ENCODE measurements around the gene SELENOM. TPM values are rescaled to one million over a fixed set of nuclear protein-coding genes. Genes with fewer than 3 reads are reported as not detected.
"Not testable (repeated sequence)": the region's sequence is repeated elsewhere in the genome, so short reads cannot be mapped to it uniquely, and the experiment has no call there.

The SELENOM gene
- total RNA-seq, 1 donor = 152 TPM

DNA sequence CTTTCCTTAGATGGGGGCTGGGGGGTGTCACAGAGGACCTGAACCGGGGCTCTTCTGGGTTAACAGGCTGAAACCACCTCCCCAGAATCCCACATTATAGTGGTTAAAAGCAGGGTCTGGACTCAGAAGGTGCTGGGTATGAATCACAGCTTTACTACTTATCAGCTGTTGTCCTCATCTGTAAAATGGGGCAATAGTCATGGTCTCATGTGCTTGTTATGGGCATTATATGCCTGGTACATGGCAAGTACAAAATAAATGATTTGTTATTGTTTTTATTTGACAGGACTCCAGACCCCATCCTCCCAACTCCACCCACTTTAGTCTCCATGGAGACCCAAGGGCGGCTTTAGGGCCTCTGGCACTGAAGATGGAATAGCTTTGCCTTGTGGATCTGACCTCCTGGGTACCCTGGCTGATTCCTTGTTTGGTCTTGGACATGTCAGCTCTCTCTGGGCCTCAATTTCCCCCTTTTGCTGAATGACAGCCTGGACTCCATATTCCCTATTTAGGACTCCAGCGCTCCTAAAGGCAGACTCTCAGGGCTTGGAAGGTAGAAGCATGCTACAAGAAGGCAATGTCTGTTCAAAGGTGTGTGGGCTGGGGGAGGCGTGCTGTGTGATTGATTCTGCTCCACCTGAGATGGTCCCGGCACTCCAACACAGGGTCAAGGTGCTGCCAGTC is 27.1 kb downstream of the SELENOM start:
- TF ChIP-seq, protein P1, sequence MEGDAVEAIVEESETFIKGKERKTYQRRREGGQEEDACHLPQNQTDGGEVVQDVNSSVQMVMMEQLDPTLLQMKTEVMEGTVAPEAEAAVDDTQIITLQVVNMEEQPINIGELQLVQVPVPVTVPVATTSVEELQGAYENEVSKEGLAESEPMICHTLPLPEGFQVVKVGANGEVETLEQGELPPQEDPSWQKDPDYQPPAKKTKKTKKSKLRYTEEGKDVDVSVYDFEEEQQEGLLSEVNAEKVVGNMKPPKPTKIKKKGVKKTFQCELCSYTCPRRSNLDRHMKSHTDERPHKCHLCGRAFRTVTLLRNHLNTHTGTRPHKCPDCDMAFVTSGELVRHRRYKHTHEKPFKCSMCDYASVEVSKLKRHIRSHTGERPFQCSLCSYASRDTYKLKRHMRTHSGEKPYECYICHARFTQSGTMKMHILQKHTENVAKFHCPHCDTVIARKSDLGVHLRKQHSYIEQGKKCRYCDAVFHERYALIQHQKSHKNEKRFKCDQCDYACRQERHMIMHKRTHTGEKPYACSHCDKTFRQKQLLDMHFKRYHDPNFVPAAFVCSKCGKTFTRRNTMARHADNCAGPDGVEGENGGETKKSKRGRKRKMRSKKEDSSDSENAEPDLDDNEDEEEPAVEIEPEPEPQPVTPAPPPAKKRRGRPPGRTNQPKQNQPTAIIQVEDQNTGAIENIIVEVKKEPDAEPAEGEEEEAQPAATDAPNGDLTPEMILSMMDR (IDR thresholded peaks at IDR 0.05; ENCODE audit: insufficient read depth, low read depth, low read length) = no peak
- peak overlapping the region; percentile 76 for H3K4me3 ChIP-seq (ENCODE audit: low read depth, low read length)
- DNase-seq (ENCODE audit: low read depth) = no peak

DNA sequence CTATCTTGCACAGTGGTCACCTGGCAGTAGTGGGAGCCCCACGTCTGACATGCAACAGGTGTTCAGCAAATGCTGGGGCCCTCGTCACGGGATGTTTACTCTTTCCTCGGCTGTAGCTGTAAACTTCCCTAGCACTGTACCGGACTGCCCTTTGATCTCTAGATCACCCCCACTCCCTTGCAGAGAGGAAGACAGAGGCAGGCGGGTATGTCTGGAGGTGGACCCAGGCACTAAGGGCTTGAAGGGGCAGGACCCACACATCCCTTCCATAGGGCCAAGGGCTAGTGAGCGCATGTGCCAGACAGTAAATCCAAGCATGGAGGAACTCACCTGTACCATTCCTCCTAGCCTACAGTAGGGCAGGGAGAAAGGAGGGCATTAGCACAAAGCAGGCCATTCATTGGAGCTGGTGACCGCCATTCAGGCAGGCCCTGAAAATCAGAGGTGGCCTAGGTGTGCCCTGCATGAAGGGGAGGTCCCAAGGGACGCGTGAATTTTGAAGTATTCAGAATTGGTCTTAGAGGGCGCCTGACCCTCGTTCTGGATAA is 28.2 kb downstream of the SELENOM start:
- DNase-seq (ENCODE audit: low read depth) = no peak
- TF ChIP-seq, protein P1 (IDR thresholded peaks at IDR 0.05; ENCODE audit: insufficient read depth, low read depth, low read length) = no peak
- no peak overlapping the region for H3K4me3 ChIP-seq (ENCODE audit: low read depth, low read length)

DNA sequence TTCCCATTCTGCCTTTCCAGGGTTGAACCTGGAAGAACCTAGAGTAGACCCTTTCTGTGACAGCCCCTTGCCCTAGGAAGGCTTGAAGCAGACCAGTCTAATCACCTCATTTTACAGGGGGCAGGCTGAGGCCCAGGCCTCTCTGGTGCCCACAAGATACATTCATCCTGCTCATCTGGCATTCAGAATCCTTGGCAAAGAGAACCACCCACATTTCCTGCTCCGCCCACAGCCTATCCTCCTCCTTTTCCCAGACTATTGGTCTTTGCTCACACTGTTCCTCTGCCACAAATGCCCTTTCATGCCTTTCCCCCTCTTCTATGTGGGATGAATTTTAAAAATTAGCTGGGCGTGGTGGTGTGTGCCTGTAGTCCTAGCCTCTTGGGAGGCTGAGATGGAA is 29.0 kb downstream of the SELENOM start:
- not testable (repeated sequence) for H3K4me3 ChIP-seq (ENCODE audit: low read depth, low read length)
- peak; percentile 28 for DNase-seq (ENCODE audit: low read depth)

DNA sequence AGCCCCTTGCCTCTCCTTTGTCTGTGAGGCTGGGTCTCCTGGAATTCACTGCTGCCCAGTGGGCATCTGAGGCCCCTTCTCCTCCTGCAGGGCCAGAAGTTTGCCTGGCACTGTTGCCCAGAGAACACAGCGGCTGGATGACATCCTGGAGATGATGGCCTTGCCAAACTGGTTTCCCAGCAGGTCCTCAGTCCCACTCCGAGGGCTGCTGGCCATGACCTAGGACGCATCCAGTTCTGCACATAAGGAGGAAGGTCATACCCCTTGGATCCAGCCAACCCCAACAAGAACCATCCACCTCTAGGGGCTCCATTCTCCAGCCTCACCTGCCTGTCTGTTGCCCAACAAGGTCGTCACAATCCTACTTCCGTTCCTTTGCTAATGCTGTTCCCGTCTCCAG is 29.7 kb downstream of the SELENOM start:
- no peak for DNase-seq (ENCODE audit: low read depth)
- no peak overlapping the region for H3K4me3 ChIP-seq (ENCODE audit: low read depth, low read length)
- TF ChIP-seq, protein P1 (IDR thresholded peaks at IDR 0.05; ENCODE audit: insufficient read depth, low read depth, low read length) = no peak

DNA sequence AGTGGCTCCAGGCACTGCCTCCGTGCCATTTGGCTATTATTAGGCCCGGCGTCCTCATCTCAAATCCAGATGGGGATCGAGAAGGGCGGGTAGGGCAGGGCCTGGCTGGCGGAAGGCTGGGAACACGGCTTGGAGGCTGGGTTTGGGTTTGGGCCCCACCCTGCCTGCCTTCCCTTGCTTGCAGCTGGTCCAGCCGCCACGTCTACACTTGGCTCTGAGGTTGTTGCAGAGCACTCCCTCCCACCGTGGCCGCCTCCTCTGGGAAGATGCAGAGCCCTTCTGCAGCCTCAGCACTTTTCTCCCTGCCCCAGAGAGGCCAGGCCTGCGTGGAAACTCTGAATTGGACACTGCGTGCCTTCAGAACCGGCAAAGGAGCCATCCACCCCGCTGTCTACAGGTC is 31.4 kb downstream of the SELENOM start:
- TF ChIP-seq, protein P1 (IDR thresholded peaks at IDR 0.05; ENCODE audit: insufficient read depth, low read depth, low read length) = no peak
- no peak overlapping the region for H3K4me3 ChIP-seq (ENCODE audit: low read depth, low read length)
- DNase-seq (ENCODE audit: low read depth) = peak; percentile 96

DNA sequence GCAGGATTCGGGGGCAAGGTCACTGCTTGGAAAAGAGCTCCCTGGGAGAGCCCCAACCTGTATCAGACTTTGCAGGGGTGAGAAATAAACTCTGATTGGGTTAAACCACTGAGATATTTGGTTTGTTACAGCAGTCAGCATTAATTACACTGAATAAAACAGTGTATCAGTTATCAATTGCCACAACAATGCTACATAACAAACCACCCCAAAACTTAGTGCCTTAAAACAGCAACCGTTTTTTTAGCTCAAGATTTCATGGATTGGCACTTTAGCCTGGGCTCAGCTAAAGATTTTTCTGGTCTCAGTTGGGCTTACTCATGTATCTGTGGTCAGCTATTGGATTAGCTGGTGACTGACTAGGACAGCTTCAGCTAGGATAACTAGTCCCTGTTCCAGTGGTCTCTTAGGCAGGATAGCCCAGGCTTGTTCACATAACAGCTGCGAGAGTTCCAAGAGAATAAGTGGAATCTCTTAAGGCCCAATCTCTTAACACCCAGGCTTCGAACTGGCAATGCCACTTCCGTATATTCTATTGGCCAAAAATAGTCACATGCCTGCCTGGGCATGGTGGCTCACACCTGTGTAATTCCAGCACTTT is 33.7 kb downstream of the SELENOM start:
- not testable (repeated sequence) for H3K4me3 ChIP-seq (ENCODE audit: low read depth, low read length); DNase-seq (ENCODE audit: low read depth)

DNA sequence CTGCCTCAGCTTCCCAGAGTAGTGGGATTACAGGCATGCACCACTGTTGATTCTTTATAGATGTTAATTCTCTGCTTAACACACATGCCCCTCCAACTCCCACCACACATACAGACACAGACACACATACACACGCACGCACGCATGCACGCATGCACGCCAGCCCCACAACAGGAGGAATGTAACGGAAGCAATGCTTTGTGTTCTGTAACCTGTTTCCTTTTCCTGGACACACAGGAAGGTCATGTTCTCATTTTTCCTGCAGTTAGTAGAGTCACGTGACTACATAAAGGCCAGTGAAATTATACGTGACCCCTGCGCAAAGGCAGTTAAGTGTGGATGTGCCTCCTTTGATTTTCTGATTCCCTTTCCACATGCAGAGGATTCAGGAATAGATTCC is 34.2 kb downstream of the SELENOM start:
- not testable (repeated sequence) for DNase-seq (ENCODE audit: low read depth); H3K4me3 ChIP-seq (ENCODE audit: low read depth, low read length)

DNA sequence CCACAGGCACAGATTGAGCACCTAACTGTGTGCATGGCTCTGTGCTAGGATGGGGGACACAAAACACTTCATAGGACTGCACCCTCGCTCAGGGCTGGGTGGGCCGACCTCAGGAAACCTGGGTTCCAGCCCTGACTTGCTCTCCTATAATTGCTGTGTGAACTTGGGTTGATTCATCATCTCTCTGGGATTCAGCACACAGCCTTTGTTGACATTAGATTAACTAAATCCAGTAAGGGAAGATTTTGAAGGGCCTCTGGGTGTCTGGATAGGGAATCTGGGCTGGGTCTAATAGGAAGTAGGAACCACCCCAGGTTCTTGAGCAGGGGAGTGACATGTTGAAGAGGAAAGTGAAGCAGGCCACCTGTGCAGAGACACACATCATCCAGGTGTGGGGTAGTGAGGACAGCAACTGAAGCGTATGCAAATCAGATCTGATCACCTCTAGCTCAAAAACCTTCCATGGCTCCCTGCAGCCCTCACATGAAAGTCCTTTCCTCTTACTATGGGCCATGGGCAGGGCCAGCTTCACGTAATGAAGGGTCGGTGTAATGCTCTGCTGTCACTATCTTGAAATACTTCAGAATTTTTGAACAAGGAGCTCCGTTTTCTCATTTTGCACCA is 37.6 kb downstream of the SELENOM start:
- H3K4me3 ChIP-seq (ENCODE audit: low read depth, low read length); DNase-seq (ENCODE audit: low read depth): not testable (repeated sequence)

DNA sequence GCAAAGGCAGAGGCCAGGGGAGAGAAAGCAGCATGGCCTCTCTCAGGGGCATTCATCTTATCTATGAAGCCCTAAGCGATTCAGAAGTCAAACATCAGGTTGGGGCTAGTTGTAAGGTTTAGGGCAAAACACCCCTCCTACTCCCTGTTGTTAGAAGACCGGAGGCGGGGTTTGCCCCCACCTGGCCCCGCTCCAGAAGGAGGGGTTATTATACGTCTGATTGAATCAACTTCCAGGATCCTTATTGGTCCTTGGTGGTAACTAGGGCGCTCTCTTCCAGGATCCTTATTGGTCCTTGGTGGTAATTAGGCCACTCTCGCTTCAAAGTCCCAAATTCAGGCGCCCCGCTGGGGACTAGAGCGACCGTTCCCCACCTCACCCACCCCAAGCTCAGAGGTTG is 38.4 kb downstream of the SELENOM start:
- no peak overlapping the region for H3K4me3 ChIP-seq (ENCODE audit: low read depth, low read length)
- DNase-seq (ENCODE audit: low read depth) = no peak
- TF ChIP-seq, protein P1 (IDR thresholded peaks at IDR 0.05; ENCODE audit: insufficient read depth, low read depth, low read length) = no peak
